Caki2 (cell line): ENCODE results near the gene ISM1. TPM values are rescaled to one million over a fixed set of nuclear protein-coding genes. Genes with fewer than 3 reads are reported as not detected.
A peak's percentile ranks its signal among the peaks of the same experiment; 100 is the strongest.

Experiments
- DNase-seq: peaks from one replicate; pipeline ENCODE4 v3.0.0-alpha.2; 2015; ENCODE audit warnings: low read depth
- in situ Hi-C: cut with HindIII; loops from 2 replicates; pipeline ENCODE4 v1.10.0; 2016; ENCODE audit warnings: low sequenced_read_pairs, low pct_unique_long_range_greater_than_20kb, mixed read lengths
- total RNA-seq: library from RNA; depleted of rRNA; stranded (reverse); fragments of >200 nt; shearing (Covaris generic); gene quantifications from 2 replicates; pipeline ENCODE4 v1.2.3, GENCODE V29; 2014; ENCODE audit warnings: low replicate concordance; rRNA removed

Gene ISM1
- total RNA-seq = 7.0 and 7.7 TPM in 2 replicates

DNA sequence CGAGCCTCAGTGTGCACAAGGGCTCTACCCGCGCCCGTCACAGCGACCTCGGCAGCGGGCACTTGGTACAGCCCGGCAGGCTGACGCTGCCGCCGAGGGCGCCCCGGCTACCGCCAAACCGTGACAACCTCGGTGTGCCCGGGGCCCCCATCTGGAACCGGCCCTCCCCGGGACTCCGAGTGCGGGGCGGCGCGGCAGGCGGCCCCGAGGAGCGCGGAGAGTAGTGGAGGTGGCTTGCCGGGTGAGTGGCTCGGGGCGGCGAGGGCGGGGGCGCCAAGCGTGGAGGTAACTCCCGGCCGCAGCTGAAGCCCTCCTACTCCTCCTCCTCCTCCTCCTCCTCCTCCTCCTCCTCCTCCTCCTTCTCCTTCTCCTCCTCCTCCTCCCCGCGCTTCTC is at the start of gene ISM1:
Gene ISM1, plus strand, starts transcription at position 371 of the 394 bp plus-strand sequence. CDS start 503 bp downstream, outside the sequence.
- DNase-seq = peak; percentile 69
- in situ Hi-C loops = no loop called here

DNA sequence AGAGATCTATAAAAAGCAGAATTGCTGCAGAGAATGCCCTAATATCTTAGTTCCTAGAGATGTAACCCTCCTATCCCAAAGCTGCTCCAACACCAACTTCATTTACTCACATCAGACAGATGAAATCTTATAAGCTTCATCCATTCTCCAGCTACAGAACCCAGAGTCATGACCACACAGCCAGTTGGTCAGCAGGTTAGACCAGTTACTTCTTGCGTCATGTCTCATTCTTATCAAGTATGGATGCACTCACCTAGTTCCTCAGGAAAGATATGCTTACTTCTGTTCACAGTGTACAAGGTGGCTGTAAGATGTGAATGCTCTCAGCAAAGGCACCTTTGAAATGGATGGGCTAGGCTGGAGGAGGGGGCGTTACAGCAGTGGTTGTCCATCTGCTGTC is 47.9 kb upstream of the ISM1 start:
- in situ Hi-C loops = no loop called here
- no peak for DNase-seq

DNA sequence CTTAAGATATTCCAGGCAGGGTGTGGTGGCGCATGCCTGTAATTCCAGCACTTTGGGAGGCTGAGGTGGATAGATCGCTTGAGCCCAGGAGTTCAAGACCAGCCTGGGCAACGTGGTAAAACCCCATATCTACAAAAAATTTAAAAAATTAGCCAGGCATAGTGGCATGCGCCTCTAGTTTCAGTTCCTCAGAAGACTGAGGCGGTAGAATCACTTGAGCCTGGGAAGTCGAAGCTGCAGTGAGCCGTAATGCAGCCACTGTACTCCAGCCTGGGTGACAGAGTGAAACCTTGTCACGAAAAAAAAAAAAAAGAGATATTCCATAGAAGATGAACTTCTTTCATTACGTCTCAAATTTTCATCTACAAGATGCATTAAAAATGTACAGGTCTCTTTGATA is 46.7 kb upstream of the ISM1 start:
- no peak for DNase-seq
- in situ Hi-C loops = no loop called here

- in situ Hi-C loops = no loop called here
Observed at GRCh38 chr20:13180986-13181889, 39.8 kb upstream of the ISM1 start.

GRCh38 chr20:13183005-13183404 is 38.1 kb upstream of the ISM1 start:
- in situ Hi-C loops = no loop called here
- no peak for DNase-seq

More at GRCh38 chr20:13180986-13181889, 39.8 kb upstream of the ISM1 start:
- DNase-seq = no peak

DNA sequence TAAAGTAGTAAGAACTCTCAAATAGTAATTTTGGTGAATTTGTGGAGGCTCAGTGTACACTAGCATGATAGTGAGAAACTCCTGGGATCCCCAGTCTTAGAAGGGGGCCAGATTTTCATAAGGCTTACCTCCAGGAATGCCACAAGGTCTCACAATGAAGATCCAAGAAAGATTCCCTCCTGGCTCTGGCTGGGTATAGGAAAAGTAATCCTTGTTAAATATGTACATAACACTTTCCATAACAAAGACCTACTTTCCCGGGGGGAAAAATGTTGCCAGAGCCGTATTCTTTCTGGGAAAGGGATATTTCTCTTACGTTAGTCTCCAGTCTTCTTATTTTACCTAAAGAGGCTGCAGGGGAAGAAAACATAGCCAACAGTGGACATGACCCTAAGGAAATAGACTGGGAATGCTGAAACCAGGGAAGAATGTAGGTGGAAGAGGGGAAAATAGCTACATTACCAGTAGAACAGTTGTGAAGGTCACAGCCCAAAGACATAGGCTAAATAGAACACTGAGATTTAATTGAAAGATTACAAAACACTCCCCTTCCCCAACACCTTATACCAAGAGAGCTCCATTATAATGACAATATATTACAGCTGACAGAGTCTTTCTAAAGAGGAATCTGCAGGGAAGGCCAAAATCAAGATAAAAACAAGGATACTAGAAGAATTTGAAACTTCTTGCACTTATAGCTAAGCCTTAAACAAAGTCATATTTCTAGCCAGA is 34.9 kb upstream of the ISM1 start:
- in situ Hi-C loops = no loop called here
- DNase-seq = no peak

DNA sequence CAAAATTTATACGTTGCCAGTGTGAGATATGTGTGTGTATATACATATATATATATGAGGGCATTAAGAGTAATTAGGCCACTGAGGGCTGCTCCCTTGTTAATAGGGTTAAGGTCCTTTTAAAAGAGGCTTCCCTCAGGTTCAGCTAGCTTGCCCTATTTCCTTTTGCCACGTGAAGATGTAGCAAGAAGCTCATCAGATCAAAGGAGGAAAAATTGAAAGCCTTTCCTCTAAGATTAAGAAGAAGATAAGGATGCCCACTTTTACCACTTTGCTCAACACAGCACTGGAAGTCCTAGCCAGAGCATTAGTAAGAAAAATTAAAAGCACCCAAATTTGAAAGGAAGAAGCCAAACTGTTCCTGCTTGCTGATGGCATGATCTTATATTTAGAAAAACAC is 33.2 kb upstream of the ISM1 start:
- in situ Hi-C loops = no loop called here

DNA sequence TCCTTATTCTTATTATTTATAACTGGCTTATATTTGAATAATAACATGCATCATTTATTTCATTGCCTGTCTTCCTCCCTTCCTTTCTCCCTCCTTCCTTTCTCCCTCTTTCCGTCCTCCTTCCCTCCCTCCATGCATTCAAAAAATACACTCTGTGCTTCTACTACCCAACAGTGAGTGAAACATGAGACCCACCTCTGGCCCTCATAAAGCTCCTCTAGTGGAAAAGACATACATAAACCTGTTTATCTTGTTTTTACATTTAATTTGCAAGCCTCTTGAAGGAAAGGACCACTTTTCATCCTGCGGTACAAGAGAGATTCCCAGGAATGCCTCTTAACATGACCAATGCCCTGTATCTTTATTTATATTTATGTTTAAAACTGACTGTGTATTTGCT is 21.8 kb upstream of the ISM1 start:
- no peak for DNase-seq
- in situ Hi-C loops = no loop called here

More for the DNA sequence above, 33.2 kb upstream of the ISM1 start:
- DNase-seq = no peak

DNA sequence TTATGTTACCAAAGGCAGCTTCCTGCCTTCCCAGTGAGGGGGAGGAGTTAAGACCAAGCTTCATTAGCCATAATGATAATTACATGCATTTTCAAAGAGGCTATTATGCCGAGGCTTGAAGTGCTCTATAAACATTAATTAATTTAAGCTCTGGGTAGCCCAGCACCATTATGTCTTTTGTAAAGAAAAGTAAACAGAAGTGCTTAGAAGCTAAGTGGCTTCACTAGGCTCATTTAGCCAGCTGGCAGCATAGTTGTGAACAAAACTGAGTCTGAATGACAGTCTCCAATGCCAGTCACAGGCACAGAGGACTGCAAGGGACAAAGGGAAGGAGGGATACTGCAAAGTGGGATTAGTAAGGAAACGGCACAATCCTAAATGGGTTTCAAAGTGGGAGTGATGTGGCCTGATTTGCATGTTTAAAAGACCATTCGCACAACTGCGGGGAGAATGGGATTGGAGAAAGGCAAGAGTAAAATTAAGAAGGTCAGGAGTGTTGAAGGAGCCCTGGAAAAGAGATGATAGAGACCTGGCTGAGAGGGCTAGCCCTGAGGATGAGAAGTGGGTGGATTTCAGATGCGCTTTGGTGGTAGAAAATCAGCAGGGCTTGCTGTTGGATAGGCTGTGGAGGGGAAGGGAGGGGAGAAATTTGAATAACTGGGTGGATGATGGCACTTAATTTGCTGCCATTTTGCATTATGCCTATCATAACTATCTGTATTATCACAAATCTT is 20.1 kb upstream of the ISM1 start:
- in situ Hi-C loops = no loop called here

GRCh38 chr20:13202565-13202964 is 18.5 kb upstream of the ISM1 start:
- DNase-seq = no peak
- in situ Hi-C loops = no loop called here

More for the DNA sequence above, 20.1 kb upstream of the ISM1 start:
- DNase-seq = no peak

DNA sequence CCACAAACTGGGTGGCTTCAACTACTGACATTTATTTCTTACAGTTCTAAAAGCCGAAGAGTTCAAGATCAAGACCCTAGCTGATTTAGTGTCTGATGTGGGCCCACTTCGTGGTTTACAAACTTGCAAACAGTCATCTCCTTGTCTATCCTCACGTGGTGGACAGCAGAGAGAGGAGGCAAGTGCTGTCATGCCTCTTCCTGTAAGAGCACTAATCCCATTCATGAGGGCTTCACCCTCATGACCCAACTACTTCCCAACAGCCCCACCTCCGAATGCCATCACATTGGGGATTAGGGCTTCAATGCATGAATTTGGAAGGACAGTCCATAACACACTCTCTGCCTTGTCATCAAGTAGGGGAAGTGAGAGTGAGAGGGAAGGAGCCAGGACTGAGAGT is 15.6 kb upstream of the ISM1 start:
- DNase-seq = no peak
- in situ Hi-C loops = no loop called here

DNA sequence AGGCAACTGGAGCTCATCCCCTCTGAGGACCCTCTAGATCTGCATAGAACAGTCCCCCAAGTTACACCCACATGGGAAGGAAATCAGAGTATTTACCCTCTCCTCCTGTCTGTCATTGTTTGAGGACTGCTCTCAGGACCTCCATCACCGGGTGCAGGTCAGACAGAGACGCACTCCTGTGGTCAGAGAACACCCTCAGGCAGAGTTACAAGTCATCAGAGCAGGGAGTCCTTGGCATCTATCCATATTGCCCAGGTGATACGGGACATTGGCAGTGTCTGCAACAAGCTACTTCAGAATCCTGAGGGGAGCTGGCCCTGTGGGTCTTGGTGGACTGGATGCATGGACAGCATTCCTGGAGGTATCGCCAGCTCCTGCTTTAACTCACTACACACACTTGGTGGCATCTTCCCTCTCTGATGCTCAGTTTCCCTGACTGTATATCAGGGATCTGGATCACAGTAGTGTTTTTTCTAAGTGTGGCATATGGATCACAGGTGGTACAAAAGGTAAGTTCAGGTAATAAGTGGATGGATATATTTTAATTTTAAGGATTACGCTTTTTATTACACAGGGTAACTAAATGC is 15.1 kb upstream of the ISM1 start:
- no peak for DNase-seq
- in situ Hi-C loops = no loop called here

DNA sequence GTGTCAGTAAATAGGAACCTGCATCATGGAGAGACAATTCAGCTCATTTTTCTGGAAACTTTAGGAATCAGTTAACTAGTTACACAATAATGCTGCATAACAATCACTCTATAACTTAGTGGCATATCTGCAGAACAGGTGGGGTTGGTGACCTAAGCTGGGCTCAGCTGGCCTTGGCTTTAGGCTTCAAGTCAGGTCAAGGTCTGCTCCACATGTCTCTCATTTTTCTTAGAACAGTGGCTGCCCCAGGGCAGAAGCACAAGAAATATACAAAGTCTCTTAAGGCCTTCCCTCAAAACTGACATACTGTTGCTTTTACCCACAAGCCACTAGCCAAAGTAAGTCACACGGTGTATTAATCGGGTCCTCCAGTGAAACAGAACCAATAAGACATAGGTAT is 14.1 kb upstream of the ISM1 start:
- in situ Hi-C loops = no loop called here
- DNase-seq = no peak

DNA sequence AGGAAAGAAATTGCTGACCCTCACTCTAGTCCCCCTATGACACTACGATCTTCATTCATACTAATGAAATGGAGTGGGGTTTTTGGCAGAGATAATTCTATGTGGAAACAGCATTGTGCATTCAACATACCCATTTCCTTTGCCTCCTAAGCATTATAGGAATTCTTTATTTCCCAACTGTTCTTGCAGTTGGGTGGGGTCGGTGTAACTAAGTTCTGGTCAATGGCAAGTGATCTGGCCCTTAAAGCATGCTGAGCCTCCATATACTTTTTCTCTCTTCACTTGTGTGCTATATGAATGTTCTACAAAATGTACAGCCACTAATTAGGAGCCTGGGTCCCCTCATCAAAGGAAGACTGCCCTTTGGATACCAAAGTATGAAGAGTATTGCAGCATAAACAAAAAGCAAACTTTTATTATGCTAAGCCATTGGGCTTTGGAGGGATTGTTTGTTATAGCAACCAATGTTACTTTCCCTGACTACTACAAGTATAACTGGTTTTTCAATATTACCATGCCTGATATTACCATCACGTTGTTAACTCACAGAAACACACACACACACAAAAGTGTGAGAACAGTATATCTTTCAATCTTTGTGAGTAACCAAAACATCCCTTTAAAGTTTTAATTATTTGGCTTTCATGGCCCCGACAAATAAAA is 9.0 kb upstream of the ISM1 start:
- DNase-seq = no peak
- in situ Hi-C loops = no loop called here

DNA sequence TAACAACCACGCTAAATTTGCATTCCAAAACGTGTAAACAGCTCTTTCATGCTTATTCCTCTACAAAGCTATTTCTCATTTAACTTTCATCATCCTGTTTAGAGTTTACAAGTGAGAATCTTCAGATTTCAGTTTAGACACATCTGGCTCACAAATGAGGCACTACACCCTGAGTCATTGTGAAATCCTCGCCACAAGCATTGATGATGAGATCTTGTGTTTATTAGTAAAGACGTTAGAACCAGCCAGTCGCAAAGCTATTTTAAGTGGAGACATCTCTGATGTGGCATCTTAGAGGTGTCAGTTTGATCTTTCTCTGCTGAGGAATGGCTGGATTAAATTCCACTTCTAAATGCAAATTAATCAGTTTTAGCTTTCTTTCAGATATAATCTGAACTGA is 8.3 kb upstream of the ISM1 start:
- in situ Hi-C loops = no loop called here

DNA sequence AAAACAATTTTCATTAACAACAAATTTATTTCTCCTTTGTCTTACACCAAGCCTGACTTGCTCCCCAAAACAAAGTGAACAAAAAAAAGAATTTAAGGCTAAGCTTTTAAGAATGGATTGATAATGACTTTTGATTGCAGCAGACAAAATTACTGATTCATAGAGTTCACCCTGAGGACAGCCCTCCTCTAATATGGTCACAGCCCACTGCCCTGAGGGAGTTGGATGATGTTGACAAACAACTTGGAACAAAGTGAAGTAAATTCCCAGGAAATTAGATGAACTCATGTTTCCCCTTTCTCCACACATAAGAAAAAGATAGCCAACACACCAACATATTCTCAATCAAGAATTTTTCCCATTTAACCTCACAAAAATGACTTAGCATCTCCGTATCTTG is 7.7 kb upstream of the ISM1 start:
- no peak for DNase-seq
- in situ Hi-C loops = no loop called here

More for the DNA sequence above, 8.3 kb upstream of the ISM1 start:
- DNase-seq = no peak

GRCh38 chr20:13216533-13216932 is 4.5 kb upstream of the ISM1 start:
- in situ Hi-C loops = no loop called here
- DNase-seq = no peak
